GM18858 (cell line): ENCODE measurements around the gene DNAJC17.
A peak's percentile ranks its signal among the peaks of the same experiment; 100 is the strongest.

Experiments used
- ATAC-seq: cut with Tn5 transposase; IDR thresholded peaks from one replicate; pipeline ENCODE4 v1.9.1; 2021; ENCODE audit not compliant: unreplicated experiment

The DNAJC17 gene

GRCh38 chr15:40807028-40807887 lies at the start of gene DNAJC17, which contains the start of gene ZFYVE19:
DNAJC17 (minus strand) TSS chr15:40807473; CDS start chr15:40807446, 27 bp downstream.
ZFYVE19 (plus strand) TSS chr15:40807089; CDS start chr15:40807590, 501 bp downstream.
- ATAC-seq = peak; percentile 90

GRCh38 chr15:40856746-40857145 lies 49.5 kb upstream of the DNAJC17 start:
- ATAC-seq = no peak

- no peak for ATAC-seq
Observed at GRCh38 chr15:40855706-40856234, 48.5 kb upstream of the DNAJC17 start.

- ATAC-seq = no peak
Observed at GRCh38 chr15:40854161-40854560, 46.9 kb upstream of the DNAJC17 start.

GRCh38 chr15:40853241-40853890 lies 46.1 kb upstream of the DNAJC17 start:
- ATAC-seq = no peak

- ATAC-seq = no peak
Observed at GRCh38 chr15:40852529-40852928, 45.3 kb upstream of the DNAJC17 start.

- no peak for ATAC-seq
Observed at GRCh38 chr15:40850576-40851112, 43.4 kb upstream of the DNAJC17 start.

GRCh38 chr15:40847223-40847961 lies 40.1 kb upstream of the DNAJC17 start:
- no peak for ATAC-seq

GRCh38 chr15:40846841-40847222 lies 39.6 kb upstream of the DNAJC17 start:
- no peak for ATAC-seq

GRCh38 chr15:40845511-40846284 lies 38.4 kb upstream of the DNAJC17 start:
- ATAC-seq = no peak

- no peak for ATAC-seq
Observed at GRCh38 chr15:40845036-40845435, 37.8 kb upstream of the DNAJC17 start.

GRCh38 chr15:40844696-40845030 lies 37.4 kb upstream of the DNAJC17 start:
- no peak for ATAC-seq

- ATAC-seq = no peak
Observed at GRCh38 chr15:40843885-40844695, 36.8 kb upstream of the DNAJC17 start, which contains the start of gene SPINT1. SPINT1 (plus strand) TSS chr15:40844048; CDS start chr15:40844555, 507 bp downstream.

GRCh38 chr15:40843261-40843884 lies 36.1 kb upstream of the DNAJC17 start:
- ATAC-seq = no peak

GRCh38 chr15:40841741-40842140 lies 34.5 kb upstream of the DNAJC17 start:
- ATAC-seq = no peak

- ATAC-seq = no peak
Observed at GRCh38 chr15:40838756-40839155, 31.5 kb upstream of the DNAJC17 start.

GRCh38 chr15:40836020-40836419 lies 28.7 kb upstream of the DNAJC17 start:
- no peak for ATAC-seq

GRCh38 chr15:40832903-40833302 lies 25.6 kb upstream of the DNAJC17 start:
- no peak for ATAC-seq

GRCh38 chr15:40831861-40832260 lies 24.6 kb upstream of the DNAJC17 start:
- ATAC-seq = no peak
